NCI-H82 (cell line): Measurements from ENCODE around the gene COL4A2.
"Not testable (repeated sequence)": the region's sequence is repeated elsewhere in the genome, so short reads cannot be mapped to it uniquely, and the experiment has no call there.

Source experiments
- DNase-seq: peaks from one replicate; lab custom pipeline; 2025; lab: John Stamatoyannopoulos, UW

COL4A2 gene

DNA sequence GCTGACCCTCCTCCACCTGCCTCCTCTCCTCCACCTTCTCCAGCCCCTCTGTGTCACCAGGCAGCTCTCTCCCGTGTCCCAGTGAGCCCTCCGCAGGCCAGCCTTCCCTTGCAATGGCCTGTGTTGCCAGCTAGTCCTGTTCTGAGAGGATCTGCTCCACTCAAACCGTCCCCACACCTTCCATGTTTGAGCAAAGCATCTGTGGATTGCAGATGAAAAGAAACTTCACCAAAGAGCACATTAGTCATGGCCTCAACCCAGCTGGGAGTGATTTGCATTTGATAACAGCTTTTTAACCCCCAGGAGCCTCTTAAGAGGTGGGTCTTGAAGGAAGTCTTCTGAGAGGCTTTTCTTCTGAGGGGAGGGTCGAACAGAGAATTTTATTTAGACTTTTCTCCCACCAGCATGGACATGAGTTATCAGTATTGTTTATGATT, 72.8 kb downstream of the COL4A2 start:
- DNase-seq = no peak

DNA sequence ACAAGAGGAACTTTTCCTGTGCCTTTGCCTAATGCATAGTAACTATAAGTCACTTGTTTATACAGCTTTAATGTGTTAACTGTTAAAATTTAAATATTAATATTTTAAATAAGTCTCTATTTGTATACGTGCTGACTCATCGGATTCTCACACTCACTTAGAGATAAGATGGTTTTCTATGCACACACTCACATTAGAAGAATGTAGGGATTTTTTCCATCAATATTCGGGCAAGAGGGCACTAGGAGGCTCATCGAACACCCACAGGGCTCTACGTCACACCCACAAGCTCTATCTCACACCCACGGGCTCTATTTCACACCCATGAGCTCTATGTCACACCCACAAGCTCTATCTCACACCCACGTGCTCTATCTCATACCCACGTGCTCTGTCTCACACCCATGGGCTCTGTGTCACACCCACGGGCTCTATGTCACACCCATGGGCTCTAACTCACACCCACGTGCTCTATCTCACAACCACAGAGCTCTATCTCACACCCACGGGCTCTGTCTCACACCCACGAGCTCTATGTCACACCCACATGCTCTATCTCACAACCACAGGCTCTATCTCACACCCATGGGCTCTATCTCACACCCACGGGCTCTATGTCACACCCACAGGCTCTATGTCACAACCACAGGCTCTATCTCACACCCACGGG, 73.4 kb downstream of the COL4A2 start:
- no peak for DNase-seq

DNA sequence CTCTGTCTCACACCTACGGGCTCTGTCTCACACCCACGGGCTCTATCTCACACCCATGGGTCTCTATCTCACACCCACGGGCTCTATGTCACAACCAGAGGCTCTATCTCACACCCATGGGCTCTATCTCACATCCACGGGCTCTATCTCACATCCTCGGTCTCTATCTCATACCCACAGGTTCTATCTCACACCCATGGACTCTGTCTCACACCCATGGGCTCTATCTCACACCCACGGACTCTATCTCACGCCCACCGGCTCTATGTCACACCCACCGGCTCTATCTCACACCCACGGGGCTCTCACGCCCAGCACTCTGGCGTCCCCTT, 73.9 kb downstream of the COL4A2 start:
- no peak for DNase-seq

DNA sequence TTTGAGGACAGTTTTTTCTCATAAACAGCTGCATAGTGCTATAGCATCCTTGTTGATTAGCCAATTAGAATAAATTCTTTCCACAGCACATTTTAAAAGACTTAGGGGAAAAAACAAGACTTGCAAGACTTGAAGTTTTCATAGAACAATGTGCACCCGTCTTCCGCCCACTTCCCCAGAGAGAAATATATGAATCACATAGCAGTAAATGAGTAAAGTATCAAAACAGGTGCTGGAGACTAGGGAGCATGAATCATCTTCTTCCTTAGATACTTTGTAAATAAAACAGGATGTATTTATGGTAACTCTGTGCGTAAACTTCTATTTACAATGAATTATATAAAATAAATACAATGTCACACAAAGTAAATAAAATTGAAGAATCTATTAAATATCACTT, 75.1 kb downstream of the COL4A2 start:
- no peak for DNase-seq

DNA sequence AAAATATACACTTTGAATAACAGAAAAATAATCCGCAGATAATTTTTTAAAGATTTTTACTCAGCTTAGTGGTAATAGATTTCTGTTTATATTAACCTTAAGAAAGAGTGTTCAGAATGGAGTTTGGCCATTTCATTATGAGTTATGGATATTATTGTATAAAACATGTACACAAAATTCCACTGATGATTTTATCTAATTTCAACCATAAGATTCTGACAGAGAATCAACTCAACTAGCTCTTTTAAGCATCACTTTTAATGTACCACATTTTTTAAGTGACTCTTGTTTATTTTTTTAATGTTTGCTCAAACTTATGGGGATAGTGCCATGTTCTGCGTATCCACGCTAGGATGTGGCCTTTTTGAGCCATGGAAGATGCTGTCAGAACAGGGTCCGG, 75.7 kb downstream of the COL4A2 start:
- no peak for DNase-seq

DNA sequence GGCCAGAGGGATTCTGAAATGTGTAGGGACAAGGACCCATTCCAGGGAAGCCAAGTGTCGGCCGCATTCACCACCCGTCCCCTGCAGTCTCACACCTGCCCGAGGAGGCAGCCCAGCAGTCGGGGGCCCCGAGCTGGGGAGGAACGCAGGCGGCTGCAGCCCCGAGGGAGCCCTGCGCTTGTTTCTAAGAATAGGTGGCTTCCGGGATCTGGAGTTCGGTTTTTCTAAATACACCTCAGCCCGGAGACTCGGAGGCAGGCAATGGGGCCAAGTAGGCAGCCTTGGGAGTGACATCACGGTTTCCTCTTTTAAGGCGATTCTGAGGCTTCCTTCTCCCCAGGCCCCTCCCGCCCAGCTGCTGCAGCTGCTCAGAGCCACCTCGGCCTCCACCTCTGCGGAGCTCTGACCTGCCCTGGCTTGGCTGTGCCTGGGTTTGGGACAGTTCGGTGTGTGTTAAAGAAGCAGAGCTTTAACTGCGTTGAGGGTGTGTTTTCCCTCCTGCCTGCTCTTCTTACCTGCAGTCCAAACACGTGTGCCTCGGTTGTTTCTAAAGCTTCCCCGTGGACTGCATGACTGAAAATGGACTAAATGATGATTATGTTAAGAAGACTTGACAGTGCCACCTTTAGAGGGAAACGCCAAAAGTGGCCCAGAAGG, 80.5 kb downstream of the COL4A2 start:
- DNase-seq = peak; percentile 30

DNA sequence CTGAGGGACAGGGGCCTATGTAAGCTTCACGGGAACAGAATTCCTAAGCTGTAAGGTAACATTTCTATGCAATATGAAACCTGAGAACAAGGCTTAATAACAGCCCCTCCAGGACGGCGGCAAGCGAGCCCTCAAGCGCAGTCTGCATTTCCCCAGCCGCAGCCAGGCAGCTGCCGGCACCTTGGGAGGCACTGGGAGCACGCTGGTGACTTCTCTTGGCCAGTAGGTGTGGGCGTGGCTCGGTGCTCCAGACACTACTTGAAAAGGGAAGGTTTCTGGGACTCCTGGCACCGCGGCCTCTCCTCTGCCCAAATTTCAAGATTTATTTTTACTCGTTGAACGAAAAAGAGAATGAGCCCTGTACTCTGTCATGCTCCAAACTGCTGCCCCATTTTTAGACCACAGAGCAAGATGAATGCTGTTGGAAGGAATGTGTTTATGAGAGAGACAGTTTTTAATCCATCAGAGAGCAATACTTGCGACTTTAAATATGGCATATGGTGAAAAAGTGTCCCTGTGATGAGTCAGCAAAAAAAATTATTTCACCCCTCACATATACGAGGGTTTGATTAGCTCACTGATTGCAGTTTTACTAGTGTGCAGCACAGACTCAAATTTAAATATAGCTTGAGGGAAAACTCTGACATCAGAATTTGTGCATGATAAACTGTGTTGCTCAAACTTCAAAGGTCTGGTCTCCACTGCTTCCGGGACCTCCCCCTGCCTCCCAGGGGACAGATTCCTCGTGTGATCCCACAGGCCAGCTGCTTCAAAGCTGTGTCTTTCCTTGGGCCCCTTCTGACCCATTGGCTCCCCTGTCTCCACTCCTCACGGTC, 81.2 kb downstream of the COL4A2 start:
- peak; percentile 42 for DNase-seq

DNA sequence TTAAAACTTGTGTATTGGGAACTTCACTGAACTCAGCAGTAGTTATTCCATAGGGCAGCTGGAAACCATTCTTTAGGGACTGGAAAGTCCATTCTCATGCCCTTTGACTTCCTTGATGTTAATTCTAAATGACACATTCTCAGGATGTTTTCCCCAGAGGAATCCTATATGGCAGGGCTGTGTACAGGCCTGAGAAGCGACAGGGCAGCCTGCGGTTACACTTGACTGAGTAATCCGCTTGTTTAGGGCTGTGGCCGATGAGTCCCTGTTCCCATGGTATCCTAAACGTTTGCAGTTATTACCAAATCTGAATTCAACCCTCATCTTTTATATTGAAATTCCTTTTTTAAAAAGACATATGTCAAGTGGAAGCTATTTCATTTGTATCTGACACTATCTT, 83.5 kb downstream of the COL4A2 start:
- DNase-seq = no peak

DNA sequence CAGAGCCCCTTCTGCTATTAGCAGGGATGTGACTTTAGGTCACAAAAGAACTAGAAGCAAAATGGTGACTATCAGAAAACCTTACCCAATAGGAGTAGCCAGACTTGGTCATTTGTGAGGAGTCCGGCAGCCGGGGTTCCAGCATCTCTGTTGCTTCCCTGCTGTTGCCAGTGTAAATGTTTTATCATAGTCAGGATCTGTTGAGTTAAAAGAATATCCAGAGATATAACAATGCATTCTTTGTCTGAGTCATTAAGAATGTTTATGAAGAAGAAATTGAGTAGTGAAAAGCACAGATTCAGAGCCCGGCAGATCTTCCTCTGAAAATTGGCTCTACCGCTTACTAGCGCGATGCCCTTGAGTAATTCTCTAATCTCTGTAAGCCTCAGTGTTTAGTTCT, 84.2 kb downstream of the COL4A2 start:
- DNase-seq = no peak

DNA sequence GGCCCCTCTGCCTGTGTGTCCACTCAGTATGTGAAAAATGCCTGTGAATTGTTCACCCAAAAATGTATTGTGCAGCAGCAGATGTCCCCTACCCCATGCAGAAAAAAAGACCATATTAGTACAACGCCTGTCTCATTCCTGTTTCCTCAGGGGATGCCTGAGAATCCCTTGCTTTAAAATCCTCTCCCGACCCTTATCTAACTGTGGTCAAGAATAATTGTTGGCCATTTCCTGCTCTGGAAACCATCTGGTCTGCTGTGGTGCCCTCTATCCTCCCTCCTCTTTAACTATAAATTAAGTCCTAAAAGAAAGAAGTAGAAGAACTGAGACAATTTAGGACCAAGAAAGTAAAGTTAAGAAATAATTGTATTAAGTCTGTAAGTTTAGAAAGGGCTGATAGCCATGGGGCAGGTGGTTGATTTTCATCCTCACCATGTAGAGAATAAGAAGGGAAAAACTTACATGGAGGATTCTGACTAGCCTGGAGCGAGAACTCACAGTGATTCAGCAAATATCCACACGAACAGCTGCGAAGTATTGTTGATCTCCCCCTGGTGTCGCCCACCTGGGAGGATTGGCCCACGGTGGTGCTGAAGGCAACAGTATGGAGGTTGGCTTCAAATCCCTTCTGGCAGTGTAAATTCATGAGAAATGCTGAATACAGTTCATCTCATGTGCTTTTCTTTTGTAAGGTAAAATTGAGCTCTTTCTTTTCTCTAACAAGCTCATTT, 85.6 kb downstream of the COL4A2 start:
- no peak for DNase-seq

DNA sequence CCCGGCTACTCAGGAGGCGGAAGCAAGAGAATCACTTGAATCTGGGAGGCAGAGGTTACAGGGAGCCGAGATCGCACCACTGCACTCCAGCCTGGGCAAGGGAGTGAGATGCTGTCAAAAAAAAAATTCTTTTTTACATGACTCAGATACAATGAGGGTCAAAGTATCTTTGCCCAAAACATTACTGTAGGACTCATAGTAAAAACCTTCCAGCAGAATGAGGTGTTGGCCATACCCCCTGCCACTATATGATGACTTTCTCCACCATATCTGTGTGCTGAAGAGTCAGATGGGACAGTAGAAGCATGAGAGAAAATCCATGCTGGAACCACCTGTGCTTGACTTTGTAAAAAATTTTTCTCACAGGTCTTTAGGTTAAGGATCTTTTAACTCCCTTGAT, 86.7 kb downstream of the COL4A2 start:
- no peak for DNase-seq

DNA sequence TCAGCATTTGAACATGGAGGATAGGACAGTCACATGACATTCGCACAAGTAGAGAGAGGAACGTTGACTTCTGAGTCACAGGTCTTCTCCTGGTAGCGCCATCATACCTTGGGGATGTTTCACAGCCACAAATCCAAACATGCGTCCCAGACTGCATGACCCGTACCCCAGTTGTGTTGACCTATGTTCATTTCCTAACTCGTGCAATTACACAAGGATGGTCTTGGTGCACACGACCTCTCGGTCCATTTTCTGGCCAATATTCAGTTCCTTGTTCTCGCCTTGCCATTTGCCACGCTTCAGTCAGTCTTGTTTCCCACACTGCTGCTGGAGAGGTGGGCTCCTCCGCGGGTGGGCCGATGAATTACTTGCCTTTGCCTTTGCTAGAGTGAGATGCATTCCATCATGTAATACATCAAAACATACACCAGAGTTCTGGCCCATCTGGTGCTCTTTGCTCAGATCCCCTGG, 87.3 kb downstream of the COL4A2 start:
- DNase-seq = no peak

DNA sequence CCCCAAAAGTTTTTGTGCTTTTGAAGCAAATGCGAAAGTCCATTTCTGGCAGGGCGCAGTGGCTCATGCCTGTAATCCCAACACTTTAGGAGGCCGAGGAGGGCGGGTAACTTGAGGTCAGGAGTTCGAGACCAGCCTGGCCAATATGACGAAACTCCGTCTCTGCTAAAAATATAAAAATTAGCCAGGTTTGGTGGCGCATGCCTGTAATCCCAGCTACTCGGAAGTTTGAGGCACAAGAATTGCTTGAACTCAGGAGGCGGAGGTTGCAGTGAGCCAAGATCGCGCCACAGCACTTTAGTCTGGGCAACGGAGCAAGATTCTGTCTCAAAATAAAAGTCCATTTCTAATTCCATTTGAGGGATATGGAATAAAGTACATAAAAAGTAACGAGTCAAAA, 88.5 kb downstream of the COL4A2 start:
- not testable (repeated sequence) for DNase-seq

DNA sequence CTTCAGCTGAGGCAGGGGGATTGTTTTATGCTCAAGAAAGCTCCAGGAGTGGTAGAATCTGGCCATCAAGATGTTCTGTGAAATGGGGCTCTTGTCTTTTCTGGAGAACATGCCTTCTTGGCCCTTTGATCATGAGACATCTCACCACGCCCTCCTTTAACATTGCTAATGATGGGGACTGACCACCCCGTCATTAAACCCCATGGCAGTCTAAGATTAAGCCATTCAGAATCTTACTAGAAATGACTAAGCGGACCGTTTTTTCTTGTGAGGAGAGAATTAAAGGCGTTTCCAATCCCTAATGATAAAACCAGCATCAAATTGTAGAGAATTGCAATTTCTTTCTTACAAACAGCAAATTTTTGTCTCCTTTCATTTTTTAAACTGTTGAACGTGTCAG, 89.4 kb downstream of the COL4A2 start:
- no peak for DNase-seq

DNA sequence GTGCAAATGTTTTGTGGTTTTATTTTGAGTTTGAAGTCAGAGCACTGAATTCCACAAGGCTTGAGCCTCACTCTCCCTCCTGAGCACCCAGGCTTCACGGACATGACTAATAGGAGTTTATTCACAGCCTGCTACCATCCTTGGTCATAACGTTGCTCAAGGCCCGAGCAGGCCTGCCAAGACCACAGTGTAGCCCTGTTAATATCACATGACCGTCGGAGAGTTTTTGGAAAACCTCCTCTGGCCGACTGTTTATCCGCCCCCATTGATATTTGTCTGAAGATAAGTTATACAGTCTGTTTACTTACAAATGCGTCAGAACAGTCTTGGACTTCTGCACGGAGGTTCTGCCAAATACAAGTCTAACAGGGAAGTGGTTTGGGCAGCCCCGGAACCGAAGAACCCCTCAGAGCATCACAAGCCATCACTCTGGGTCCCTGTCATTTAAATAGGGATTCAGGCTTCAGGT, 89.9 kb downstream of the COL4A2 start:
- no peak for DNase-seq

DNA sequence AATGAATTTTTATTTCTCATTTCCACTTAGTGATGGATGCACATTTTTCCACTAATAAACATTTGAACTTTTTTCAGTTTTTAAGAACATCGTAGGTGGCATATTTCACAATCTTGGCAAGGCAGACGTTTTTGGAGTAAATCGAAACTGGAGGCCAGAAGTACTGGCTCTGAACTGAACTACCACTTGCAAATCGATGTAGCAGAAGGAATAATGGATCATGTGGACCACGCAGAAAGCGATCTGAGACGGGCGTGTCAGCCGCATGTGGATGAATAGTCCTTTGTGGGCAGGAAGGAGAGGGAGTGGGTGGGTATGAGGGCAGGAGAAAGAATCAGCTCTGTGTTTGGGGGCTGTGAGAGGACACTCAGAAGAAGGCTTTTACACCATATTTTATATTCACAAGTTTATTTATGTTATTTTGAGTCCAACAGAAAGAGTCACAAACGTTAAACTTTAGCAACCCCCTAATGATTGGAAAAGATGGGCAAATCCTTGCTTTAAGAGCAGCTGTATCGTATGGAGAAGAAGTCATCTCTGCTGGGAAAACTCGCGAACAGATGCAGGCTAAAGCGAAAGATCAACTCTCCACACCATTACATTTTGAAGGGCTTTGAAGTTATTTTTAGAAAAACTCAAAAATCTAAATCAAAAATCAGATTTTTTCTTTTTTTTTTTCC, 90.5 kb downstream of the COL4A2 start:
- no peak for DNase-seq

DNA sequence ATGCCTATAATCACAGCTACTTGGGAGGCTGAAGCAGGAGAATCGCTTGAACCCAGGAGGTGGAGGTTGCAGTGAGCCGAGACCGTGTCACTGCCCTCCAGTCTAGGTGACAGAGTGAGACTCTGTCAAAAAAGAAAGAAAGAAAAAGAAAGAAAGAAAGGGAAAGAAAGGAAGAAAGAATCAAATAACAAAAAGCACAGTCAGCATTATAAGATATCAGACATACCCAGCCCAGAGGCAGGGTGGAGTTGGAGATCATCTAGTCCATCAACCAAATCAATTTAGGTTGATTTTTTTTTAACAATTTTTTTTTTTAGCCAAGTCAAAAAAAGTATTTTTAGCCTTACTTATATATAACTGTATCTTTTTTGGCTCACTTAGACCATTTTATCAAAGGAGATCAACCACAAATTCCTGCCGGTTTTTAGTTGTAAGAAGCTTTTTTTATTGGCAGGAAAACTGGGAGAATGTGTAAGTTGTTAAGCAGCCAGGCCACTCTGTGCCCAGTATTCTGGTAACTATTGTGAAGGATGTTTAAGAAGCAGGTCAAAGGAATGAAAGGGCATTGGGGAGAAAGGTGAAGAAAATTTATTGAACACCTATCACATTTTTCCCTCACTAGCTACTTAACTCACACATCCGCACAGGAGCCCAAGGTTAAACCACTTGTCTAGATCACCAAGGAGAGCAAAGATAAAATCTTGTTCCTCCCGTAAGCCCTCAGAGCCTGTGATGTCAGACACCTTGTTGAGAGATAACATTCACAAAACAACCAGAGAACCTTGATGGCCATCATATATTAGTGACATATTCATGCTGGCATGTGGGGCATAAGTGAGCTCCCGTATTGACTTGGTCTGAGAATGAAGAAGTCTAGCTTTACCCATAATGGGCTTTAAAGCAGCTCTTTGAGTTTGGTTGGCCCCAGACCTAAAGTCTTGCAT, 91.8 kb downstream of the COL4A2 start:
- DNase-seq = no peak

DNA sequence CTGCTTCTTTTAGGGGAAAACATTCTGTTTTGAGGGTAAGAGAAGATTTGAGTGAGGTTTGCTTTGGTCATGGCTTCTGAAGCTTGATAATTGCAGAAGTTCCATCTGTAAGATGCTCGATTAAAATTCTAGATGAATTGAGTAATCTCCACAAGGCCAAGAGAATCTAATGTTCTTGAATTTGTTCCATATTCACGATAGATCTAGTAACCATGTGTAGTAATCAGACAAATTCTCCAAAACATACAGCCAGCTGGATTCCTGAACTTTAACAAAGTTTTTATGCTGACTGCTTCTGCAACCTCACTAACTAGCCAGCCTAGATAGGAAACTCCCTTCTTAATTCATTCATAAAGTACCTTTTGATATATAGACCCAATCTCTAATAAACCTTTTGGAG, 92.7 kb downstream of the COL4A2 start:
- DNase-seq = no peak

DNA sequence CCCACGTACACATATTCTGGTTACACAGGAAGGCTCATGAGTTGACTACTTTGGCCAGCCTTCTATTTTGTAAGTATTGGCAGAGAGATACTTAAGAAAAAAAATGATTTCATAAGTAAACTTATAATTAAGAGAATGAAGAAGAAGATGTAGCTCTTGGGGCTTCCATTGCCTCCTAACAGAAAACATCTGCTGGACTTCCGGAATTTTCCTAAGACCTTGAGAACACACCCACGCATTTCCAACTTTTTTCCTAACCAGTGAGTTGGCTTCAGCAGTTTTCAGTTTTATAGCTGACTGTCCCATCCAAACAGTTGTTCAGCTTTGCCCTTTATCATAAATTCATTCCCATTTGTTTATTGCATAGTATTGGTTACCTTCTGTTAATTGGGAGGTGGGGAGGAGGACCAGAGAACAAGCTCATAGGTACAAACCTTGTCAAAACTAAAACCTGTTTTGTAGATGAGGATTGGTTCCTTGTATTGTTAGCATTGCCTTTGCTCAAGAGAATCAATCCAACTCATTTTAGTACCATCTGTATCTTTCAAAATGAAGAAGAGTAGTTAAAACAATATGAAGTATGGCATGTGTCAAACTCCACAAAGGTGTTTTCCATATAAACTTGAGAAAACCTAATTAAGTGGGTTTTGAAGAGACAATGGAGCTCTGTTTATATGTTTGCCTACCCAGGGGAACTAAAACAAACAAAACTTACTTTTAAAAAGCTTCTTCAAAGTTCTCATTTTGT, 93.9 kb downstream of the COL4A2 start:
- no peak for DNase-seq
